Breast epithelium (tissue), 3 donors: Measurements from ENCODE around the gene PADI1.

Experiments used
- CTCF ChIP-seq, 3 donors: fragments of 450-650 bp; IDR thresholded peaks; one replicate each; pipeline ENCODE4 v1.5.1; 2016 to 2017; ENCODE audit warnings: antibody characterized with exemption in 3 of 3, mild to moderate bottlenecking in 3 of 3, moderate library complexity in 3 of 3
- POLR2A ChIP-seq: fragments of 450-650 bp; IDR thresholded peaks from one replicate; pipeline ENCODE4 v1.6.1; 2016; ENCODE audit warnings: antibody characterized with exemption, mild to moderate bottlenecking, moderate library complexity
- POLR2AphosphoS5 ChIP-seq, 3 donors: sonication (generic); formaldehyde crosslinking; IDR thresholded peaks; one replicate each; pipeline ENCODE4 v1.6.1; 2017; ENCODE audit warnings: antibody characterized with exemption in 3 of 3

- TF ChIP-seq CTCF (IDR thresholded peaks at IDR 0.05), result no peak
- TF ChIP-seq POLR2A, result no peak
- TF ChIP-seq POLR2AphosphoS5 (IDR thresholded peaks at IDR 0.05), result no peak
These were observed 10.1 kb upstream of the PADI1 start for GRCh38 chr1:17194615-17195528.
